ENCODE results near the gene SMG7. TPM values are rescaled to one million over a fixed set of nuclear protein-coding genes. Genes with fewer than 3 reads are reported as not detected.

The SMG7 gene
- polyA plus RNA-seq, 1 donor from 2014 or later = 19.1 TPM

- no peaks in the 10 kb centered on the region for H3K27me3 ChIP-seq (ENCODE audit: insufficient read depth, low read depth, low read length)
- H3F3A ChIP-seq (ENCODE audit: insufficient read depth, low read length, poor library complexity, severe bottlenecking) = no peaks in the 10 kb centered on the region
- no peak overlapping the region for H3K27ac ChIP-seq (ENCODE audit: low read length)
- H3K4me3 ChIP-seq (ENCODE audit: low read length) = no peak overlapping the region
- H3K9me3 ChIP-seq (ENCODE audit: low read length) = peaks cover 2% of the 10 kb centered on the region
- no peak overlapping the region for H3K9ac ChIP-seq (ENCODE audit: low read length)
- TF ChIP-seq RAD21 (conservative IDR thresholded peaks at IDR 0.05) (no peak), MXI1 (conservative IDR thresholded peaks at IDR 0.05; ENCODE audit: poor library complexity, severe bottlenecking) (no peak), TAF1 (IDR thresholded peaks at IDR 0.05; ENCODE audit: low read depth) (no peak), POLR2AphosphoS5 (IDR thresholded peaks at IDR 0.05) (no peak), REST (IDR thresholded peaks at IDR 0.05; ENCODE audit: borderline replicate concordance) (no peak), SMC3 (conservative IDR thresholded peaks at IDR 0.05; ENCODE audit: poor library complexity) (no peak), EZH2 (IDR thresholded peaks at IDR 0.05; ENCODE audit: borderline replicate concordance, insufficient read depth, low read length, poor library complexity, severe bottlenecking) (no peak), CTCF (IDR thresholded peaks at IDR 0.05; ENCODE audit: poor library complexity, severe bottlenecking) (no peak)
- no peaks in the 10 kb centered on the region for H3K9me2 ChIP-seq (ENCODE audit: insufficient read depth, low read length)
- no peaks in the 10 kb centered on the region for H3K36me3 ChIP-seq (ENCODE audit: insufficient read depth, low read length)
- H3K79me2 ChIP-seq (replicated peaks; ENCODE audit: insufficient read depth, low read length) = no peaks in the 10 kb centered on the region
- H4K20me1 ChIP-seq (ENCODE audit: insufficient read depth) = no peaks in the 10 kb centered on the region
- H3K4me2 ChIP-seq (ENCODE audit: low read length) = no peak overlapping the region
- H2AFZ ChIP-seq (ENCODE audit: low read depth, low read length) = no peak overlapping the region
Measured at GRCh38 chr1:183433703-183434102, 38.6 kb upstream of the SMG7 start.

GRCh38 chr1:183435497-183435896 lies 36.8 kb upstream of the SMG7 start:
- Histone ChIP-seq H4K20me1 (ENCODE audit: insufficient read depth) (no peaks in the 10 kb centered on the region), H3K4me3 (ENCODE audit: low read length) (no peak overlapping the region), H2AFZ (ENCODE audit: low read depth, low read length) (no peak overlapping the region), H3K9me2 (ENCODE audit: insufficient read depth, low read length) (no peaks in the 10 kb centered on the region), H3K27ac (ENCODE audit: low read length) (no peak overlapping the region), H3K9me3 (ENCODE audit: low read length) (peaks cover 5% of the 10 kb centered on the region), H3K27me3 (ENCODE audit: insufficient read depth, low read depth, low read length) (no peaks in the 10 kb centered on the region), H3K9ac (ENCODE audit: low read length) (no peak overlapping the region), H3F3A (ENCODE audit: insufficient read depth, low read length, poor library complexity, severe bottlenecking) (no peaks in the 10 kb centered on the region), H3K4me2 (ENCODE audit: low read length) (no peak overlapping the region), H3K36me3 (ENCODE audit: insufficient read depth, low read length) (no peaks in the 10 kb centered on the region), H3K79me2 (replicated peaks; ENCODE audit: insufficient read depth, low read length) (no peaks in the 10 kb centered on the region)
- no peak for TF ChIP-seq RAD21 (conservative IDR thresholded peaks at IDR 0.05)
- TF ChIP-seq REST (IDR thresholded peaks at IDR 0.05; ENCODE audit: borderline replicate concordance) = no peak
- TF ChIP-seq MXI1 (conservative IDR thresholded peaks at IDR 0.05; ENCODE audit: poor library complexity, severe bottlenecking) = no peak
- no peak for TF ChIP-seq POLR2AphosphoS5 (IDR thresholded peaks at IDR 0.05)
- TF ChIP-seq CTCF (IDR thresholded peaks at IDR 0.05; ENCODE audit: poor library complexity, severe bottlenecking) = no peak
- no peak for TF ChIP-seq SMC3 (conservative IDR thresholded peaks at IDR 0.05; ENCODE audit: poor library complexity)
- TF ChIP-seq TAF1 (IDR thresholded peaks at IDR 0.05; ENCODE audit: low read depth) = no peak
- TF ChIP-seq EP300 (conservative IDR thresholded peaks at IDR 0.05; ENCODE audit: poor library complexity, severe bottlenecking) = no peak
- no peak for TF ChIP-seq EZH2 (IDR thresholded peaks at IDR 0.05; ENCODE audit: borderline replicate concordance, insufficient read depth, low read length, poor library complexity, severe bottlenecking)

Data from neural cell (in vitro differentiated cells).